ENCODE data around the gene PTH1R. TPM values are rescaled to one million over a fixed set of nuclear protein-coding genes. Genes with fewer than 3 reads are reported as not detected.

PTH1R gene
- total RNA-seq, 1 experiment from 2014 or later = not detected

GRCh38 chr3:46849686-46850467 is 27.6 kb upstream of the PTH1R start:
- Histone ChIP-seq H3K36me3 (ENCODE audit: control insufficient read depth, insufficient read depth, low read length) (no peaks in the 10 kb centered on the region), H3K9me3 (ENCODE audit: control insufficient read depth, insufficient read depth, low read depth, low read length) (no peaks in the 10 kb centered on the region), H3K4me1 (ENCODE audit: control insufficient read depth, insufficient read depth, low read length) (no peaks in the 10 kb centered on the region), H3K27ac (ENCODE audit: low read length) (no peak overlapping the region), H3K27me3 (ENCODE audit: control insufficient read depth, insufficient read depth, low read length) (no peaks in the 10 kb centered on the region), H3K4me3 (ENCODE audit: low read depth in 2 of 2, low read length in 2 of 2) (no peak overlapping the region)
- in situ Hi-C loops (cut with HindIII; ENCODE audit: low pct_unique_long_range_greater_than_20kb, low sequenced_read_pairs) = no loop called here
- ChIA-PET POLR2A (no interaction called here), CTCF (interaction anchor here (0.5 to 0.7 kb wide), 2 partner anchors 16 to 59 kb away, joined by 3 to 6 read pairs; no protein-coding TSS in a partner anchor)
- TF ChIP-seq POLR2AphosphoS5 (IDR thresholded peaks at IDR 0.05; ENCODE audit: low read depth, low read length) = no peak
- TF ChIP-seq CTCF (IDR thresholded peaks at IDR 0.05) = no peak
- no peak for TF ChIP-seq REST (IDR thresholded peaks at IDR 0.05; ENCODE audit: insufficient read depth in 1 of 2, low read depth in 2 of 2, low read length in 1 of 2)
- no peak for TF ChIP-seq TCF7L2 (IDR thresholded peaks at IDR 0.05; ENCODE audit: low read depth, low read length)
- TF ChIP-seq SIN3A (IDR thresholded peaks at IDR 0.05; ENCODE audit: borderline replicate concordance, insufficient read depth, low read depth, low read length) = no peak
- no TSS peak for BruUV-seq (replicated peaks)
- ATAC-seq (no peak), DNase-seq (ENCODE audit: low read depth, low spot score) (no peak)
- intact Hi-C loops (cut with micrococcal nuclease; ENCODE audit: unreplicated experiment) = no loop called here

- no peaks in the 10 kb centered on the region for H3K36me3 ChIP-seq (ENCODE audit: control insufficient read depth, insufficient read depth, low read length)
Observed at GRCh38 chr3:46850468-46850779, 27.1 kb upstream of the PTH1R start.

More at GRCh38 chr3:46850468-46850779, 27.1 kb upstream of the PTH1R start:
- ATAC-seq (no peak), DNase-seq (ENCODE audit: low read depth, low spot score) (no peak)
- in situ Hi-C loops (cut with HindIII; ENCODE audit: low pct_unique_long_range_greater_than_20kb, low sequenced_read_pairs) (no loop called here), intact Hi-C loops (cut with micrococcal nuclease; ENCODE audit: unreplicated experiment) (no loop called here)
- BruUV-seq (replicated peaks) = no TSS peak
- Histone ChIP-seq H3K4me1 (ENCODE audit: control insufficient read depth, insufficient read depth, low read length) (no peaks in the 10 kb centered on the region), H3K27me3 (ENCODE audit: control insufficient read depth, insufficient read depth, low read length) (no peaks in the 10 kb centered on the region), H3K27ac (ENCODE audit: low read length) (no peak overlapping the region), H3K9me3 (ENCODE audit: control insufficient read depth, insufficient read depth, low read depth, low read length) (no peaks in the 10 kb centered on the region), H3K4me3 (ENCODE audit: low read depth in 2 of 2, low read length in 2 of 2) (no peak overlapping the region)
- POLR2A ChIA-PET = no interaction called here
- TF ChIP-seq POLR2AphosphoS5 (IDR thresholded peaks at IDR 0.05; ENCODE audit: low read depth, low read length) (no peak), REST (IDR thresholded peaks at IDR 0.05; ENCODE audit: insufficient read depth in 1 of 2, low read depth in 2 of 2, low read length in 1 of 2) (no peak), CTCF (IDR thresholded peaks at IDR 0.05) (no peak), SIN3A (IDR thresholded peaks at IDR 0.05; ENCODE audit: borderline replicate concordance, insufficient read depth, low read depth, low read length) (no peak), TCF7L2 (IDR thresholded peaks at IDR 0.05; ENCODE audit: low read depth, low read length) (no peak)
- CTCF ChIA-PET = interaction anchor here (0.7 kb wide), 1 partner anchor 59 kb away, joined by 3 read pairs; no protein-coding TSS in a partner anchor

Data from Panc1 (cell line).